Activated CD4-positive, alpha-beta T cell treated with anti-CD3 and anti-CD28 coated beads, Interleukin-2, amount 10 ng/mL, durations not matched to agents 24 days and 14 days (primary cell): Measurements from ENCODE around the gene TMEM52B. TPM values are rescaled to one million over a fixed set of nuclear protein-coding genes. Genes with fewer than 3 reads are reported as not detected.
"Not testable (repeated sequence)": the region's sequence is repeated elsewhere in the genome, so short reads cannot be mapped to it uniquely, and the experiment has no call there.

ENCODE experiments used
- DNase-seq: peaks from one replicate; pipeline ENCODE4 v3.0.0; 2022
- H3K27ac Mint-ChIP-seq: one replicate; pipeline ENCODE4 v1.8.0; 2022; ENCODE audit warnings: mild to moderate bottlenecking, mixed read lengths
- H3K27me3 Mint-ChIP-seq: one replicate; pipeline ENCODE4 v1.8.0; 2022; ENCODE audit warnings: mixed read lengths
- H3K36me3 Mint-ChIP-seq: one replicate; pipeline ENCODE4 v1.8.0; 2022; ENCODE audit warnings: low read depth, mild to moderate bottlenecking, mixed read lengths
- H3K4me1 Mint-ChIP-seq: one replicate; pipeline ENCODE4 v1.8.0; 2021; ENCODE audit warnings: mixed read lengths
- H3K4me3 Mint-ChIP-seq: one replicate; pipeline ENCODE4 v1.8.0; 2022; ENCODE audit warnings: mild to moderate bottlenecking, moderate library complexity, mixed read lengths
- H3K9me3 Mint-ChIP-seq: one replicate; pipeline ENCODE4 v1.8.0; 2021; ENCODE audit warnings: mixed read lengths
- intact Hi-C: fragments of 100-400 bp; cut with micrococcal nuclease; formaldehyde crosslinking; loops from one replicate; pipeline ENCODE4 v1.15.1; 2023
- total RNA-seq: library from RNA; stranded (reverse); gene quantifications from 2 replicates; pipeline ENCODE4 v1.2.3, GENCODE V29; 2022

Gene TMEM52B
- total RNA-seq, 1 donor from 2014 or later = not detected

DNA sequence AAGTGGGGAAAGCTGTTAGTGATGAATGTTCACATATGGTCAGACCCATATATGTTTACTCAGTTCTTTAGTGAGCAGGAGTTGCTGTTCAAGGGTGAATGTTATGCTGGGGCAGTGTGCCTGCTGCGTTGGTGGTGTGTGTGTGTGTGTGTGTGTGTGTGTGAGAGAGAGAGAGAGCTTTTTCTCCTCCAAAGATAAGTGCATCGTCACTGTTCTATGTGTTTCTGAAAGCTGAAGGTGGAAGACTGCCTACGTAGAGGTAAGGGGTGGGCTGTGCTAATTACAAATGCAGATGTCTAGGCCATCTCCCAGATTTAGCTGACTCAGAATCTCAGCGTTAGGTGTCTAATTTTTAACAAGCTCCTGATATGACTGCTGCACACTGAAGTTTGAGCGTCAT lies 44.4 kb downstream of the TMEM52B start:
- no peak overlapping the region for H3K4me3 Mint-ChIP-seq
- H3K4me1 Mint-ChIP-seq = peaks cover 3% of the 10 kb centered on the region
- H3K9me3 Mint-ChIP-seq = no peaks in the 10 kb centered on the region
- no peaks in the 10 kb centered on the region for H3K27me3 Mint-ChIP-seq
- no peak overlapping the region for H3K27ac Mint-ChIP-seq
- intact Hi-C loops = no loop called here
- no peak for DNase-seq
- peaks cover 12% of the 10 kb centered on the region for H3K36me3 Mint-ChIP-seq

GRCh38 chr12:10225426-10225825 lies 46.6 kb downstream of the TMEM52B start:
- H3K4me3 Mint-ChIP-seq, H3K27ac Mint-ChIP-seq, H3K9me3 Mint-ChIP-seq, DNase-seq, H3K27me3 Mint-ChIP-seq, H3K36me3 Mint-ChIP-seq, H3K4me1 Mint-ChIP-seq, intact Hi-C loops: not testable (repeated sequence)

- Mint-ChIP-seq H3K27ac (no peak overlapping the region), H3K4me1 (peaks cover 3% of the 10 kb centered on the region), H3K27me3 (no peaks in the 10 kb centered on the region), H3K36me3 (peaks cover 9% of the 10 kb centered on the region), H3K4me3 (no peak overlapping the region), H3K9me3 (no peaks in the 10 kb centered on the region)
- intact Hi-C loops = no loop called here
- no peak for DNase-seq
Observed at GRCh38 chr12:10226086-10226485, 47.3 kb downstream of the TMEM52B start.

DNA sequence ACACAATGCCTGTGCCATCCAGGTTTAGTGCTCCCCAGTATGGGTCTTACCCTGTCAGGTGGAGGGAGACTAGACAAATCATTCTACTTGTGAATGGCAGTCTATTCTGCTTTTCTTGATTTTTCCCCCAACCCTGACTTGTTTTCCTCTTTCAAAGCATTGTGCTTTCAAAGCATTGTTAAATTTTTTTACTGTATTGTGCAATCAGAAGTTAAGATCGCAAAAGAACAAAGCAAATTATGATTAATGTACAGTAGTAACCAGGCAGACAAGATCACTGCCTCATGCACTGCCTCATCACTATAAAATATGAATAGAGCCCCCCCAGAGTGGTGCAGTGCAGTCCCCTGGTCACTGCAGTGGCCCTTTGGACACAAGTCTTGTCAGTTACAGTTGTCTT lies 47.9 kb downstream of the TMEM52B start:
- intact Hi-C loops = no loop called here
- H3K27ac Mint-ChIP-seq = no peak overlapping the region
- H3K36me3 Mint-ChIP-seq = peaks cover 5% of the 10 kb centered on the region
- DNase-seq = no peak
- H3K9me3 Mint-ChIP-seq = no peaks in the 10 kb centered on the region
- H3K4me1 Mint-ChIP-seq = peaks cover 3% of the 10 kb centered on the region
- no peak overlapping the region for H3K4me3 Mint-ChIP-seq
- H3K27me3 Mint-ChIP-seq = no peaks in the 10 kb centered on the region

- intact Hi-C loops = no loop called here
Observed at GRCh38 chr12:10227648-10228047, 48.8 kb downstream of the TMEM52B start.

GRCh38 chr12:10234562-10234961 lies 55.7 kb downstream of the TMEM52B start:
- intact Hi-C loops = loop anchor here (10.0 kb wide), 1 partner anchor 1250 kb away; no protein-coding TSS in a partner anchor

More at GRCh38 chr12:10227648-10228047, 48.8 kb downstream of the TMEM52B start:
- Mint-ChIP-seq H3K4me1 (peaks cover 3% of the 10 kb centered on the region), H3K27ac (no peak overlapping the region), H3K4me3 (no peak overlapping the region), H3K27me3 (no peaks in the 10 kb centered on the region), H3K36me3 (no peaks in the 10 kb centered on the region), H3K9me3 (no peaks in the 10 kb centered on the region)
- no peak for DNase-seq

GRCh38 chr12:10235761-10236631 lies 57.2 kb downstream of the TMEM52B start:
- no peaks in the 10 kb centered on the region for H3K36me3 Mint-ChIP-seq
- intact Hi-C loops = loop anchor here (1.0 to 10.0 kb wide), 5 partner anchors 266 to 1249 kb away; partner anchors contain the start of gene STYK1
- DNase-seq = peak; percentile 77
- H3K9me3 Mint-ChIP-seq = no peaks in the 10 kb centered on the region
- H3K4me3 Mint-ChIP-seq = no peak overlapping the region
- peaks cover 20% of the 10 kb centered on the region for H3K27me3 Mint-ChIP-seq
- no peaks in the 10 kb centered on the region for H3K4me1 Mint-ChIP-seq
- H3K27ac Mint-ChIP-seq = no peak overlapping the region

More at GRCh38 chr12:10234562-10234961, 55.7 kb downstream of the TMEM52B start:
- Mint-ChIP-seq H3K4me3 (no peak overlapping the region), H3K4me1 (no peaks in the 10 kb centered on the region), H3K27ac (no peak overlapping the region), H3K36me3 (no peaks in the 10 kb centered on the region), H3K27me3 (peaks cover 11% of the 10 kb centered on the region), H3K9me3 (no peaks in the 10 kb centered on the region)
- DNase-seq = no peak

GRCh38 chr12:10236720-10237119 lies 57.9 kb downstream of the TMEM52B start:
- intact Hi-C loops = loop anchor here (5.0 to 10.0 kb wide), 3 partner anchors 266 to 1248 kb away; partner anchors contain the start of gene STYK1
- Mint-ChIP-seq H3K27ac (no peak overlapping the region), H3K36me3 (no peaks in the 10 kb centered on the region), H3K27me3 (peaks cover 25% of the 10 kb centered on the region), H3K4me1 (no peaks in the 10 kb centered on the region), H3K4me3 (no peak overlapping the region), H3K9me3 (no peaks in the 10 kb centered on the region)
- DNase-seq = no peak

GRCh38 chr12:10238526-10238925 lies 59.7 kb downstream of the TMEM52B start:
- H3K27ac Mint-ChIP-seq = no peak overlapping the region
- peaks cover 4% of the 10 kb centered on the region for H3K4me1 Mint-ChIP-seq
- no peak for DNase-seq
- H3K4me3 Mint-ChIP-seq = no peak overlapping the region
- intact Hi-C loops = loop anchor here (5.0 to 10.0 kb wide), 3 partner anchors 264 to 1246 kb away; partner anchors contain the start of gene STYK1
- peaks cover 38% of the 10 kb centered on the region for H3K27me3 Mint-ChIP-seq
- no peaks in the 10 kb centered on the region for H3K9me3 Mint-ChIP-seq
- H3K36me3 Mint-ChIP-seq = no peaks in the 10 kb centered on the region

- intact Hi-C loops = no loop called here
- no peak overlapping the region for H3K27ac Mint-ChIP-seq
- H3K27me3 Mint-ChIP-seq = peaks cover 46% of the 10 kb centered on the region
- no peak for DNase-seq
- H3K4me1 Mint-ChIP-seq = peaks cover 9% of the 10 kb centered on the region
- H3K4me3 Mint-ChIP-seq = no peak overlapping the region
- no peaks in the 10 kb centered on the region for H3K36me3 Mint-ChIP-seq
- no peaks in the 10 kb centered on the region for H3K9me3 Mint-ChIP-seq
Observed at GRCh38 chr12:10241290-10241689, 62.5 kb downstream of the TMEM52B start.

Other genes with a start within 250 kb of the TMEM52B start
- not detected in 2 replicates for gene CLEC2A, start 246.7 kb upstream of the TMEM52B start, total RNA-seq
- 0.28 TPM in 1 of 2 replicates, not detected in the other for gene CLEC12A, start 207.6 kb upstream of the TMEM52B start, total RNA-seq
- gene CLEC1B, start 179.9 kb upstream of the TMEM52B start, total RNA-seq = not detected in 2 replicates
- not detected in 2 replicates for gene CLEC12B, start 168.4 kb upstream of the TMEM52B start, total RNA-seq
- not detected in 2 replicates for gene CLEC9A, start 148.3 kb upstream of the TMEM52B start, total RNA-seq
- gene CLEC1A, start 80.0 kb upstream of the TMEM52B start, total RNA-seq = not detected in 2 replicates
- gene CLEC7A, start 48.8 kb upstream of the TMEM52B start, total RNA-seq = not detected in 2 replicates
- gene OLR1, start 6.9 kb upstream of the TMEM52B start, total RNA-seq = not detected in 2 replicates
- 1.5 and 2.6 TPM in 2 replicates for gene GABARAPL1, start 33.8 kb downstream of the TMEM52B start, total RNA-seq
- 1.2 and 1.7 TPM in 2 replicates for gene KLRD1, start 128.8 kb downstream of the TMEM52B start, total RNA-seq
- not detected in 2 replicates for gene KLRK1, start 211.0 kb downstream of the TMEM52B start, total RNA-seq
- gene KLRC4, start 230.7 kb downstream of the TMEM52B start, total RNA-seq = not detected in 2 replicates
- not detected in 2 replicates for gene KLRC3, start 241.6 kb downstream of the TMEM52B start, total RNA-seq